Common myeloid progenitor, CD34-positive (primary cell): ENCODE results near the gene PRRT1.

Source experiments
- CTCF ChIA-PET: fragments of 350-600 bp; sonication (Branson Sonifier 250); formaldehyde crosslinking; loops from one replicate; lab custom pipeline; 2021; ENCODE audit warnings: antibody characterized with exemption; lab: Charles Lee
- POLR2A ChIA-PET: fragments of 350-600 bp; sonication (Branson Sonifier 250); formaldehyde crosslinking; loops from one replicate; lab custom pipeline; 2021; ENCODE audit warnings: antibody characterized with exemption; lab: Charles Lee
- DNase-seq, 3 donors: peaks; one replicate each; pipeline versions ENCODE4 v3.0.0 to v3.0.0-alpha.2; 2013
- H3K27ac ChIP-seq, 2 experiments: 1 replicate in 1 of 2; 2 replicates in 1 of 2; pipeline ENCODE4 v1.7.0; 2013; ENCODE audit warnings: inconsistent platforms in 2 of 2, low read length in 2 of 2, mild to moderate bottlenecking in 2 of 2, low read depth in 1 of 2, moderate library complexity in 1 of 2; ENCODE audit not compliant: severe bottlenecking in 2 of 2, insufficient read depth in 1 of 2, poor library complexity in 1 of 2
- H3K27me3 ChIP-seq, 5 experiments: replicated peaks in 2 of 5; 1 replicate in 3 of 5; 2 replicates in 2 of 5; pipeline versions ENCODE4 v1.6.1 to v1.7.0; 2013; ENCODE audit warnings: low read length in 4 of 5, mild to moderate bottlenecking in 2 of 5, moderate library complexity in 2 of 5, inconsistent platforms in 1 of 5; ENCODE audit not compliant: insufficient read depth in 5 of 5, control insufficient read depth in 4 of 5
- H3K36me3 ChIP-seq, 4 experiments: 1 replicate in 2 of 4; 2 replicates in 2 of 4; pipeline versions ENCODE4 v1.6.1 to v1.7.0; 2013; ENCODE audit warnings: low read length in 3 of 4, control low read depth in 1 of 4, mild to moderate bottlenecking in 1 of 4; ENCODE audit not compliant: control insufficient read depth in 4 of 4, insufficient read depth in 4 of 4
- H3K4me1 ChIP-seq, 4 experiments: 1 replicate in 3 of 4; 2 replicates in 1 of 4; pipeline versions ENCODE4 v1.6.1 to v1.7.1; 2013; ENCODE audit warnings: low read length in 3 of 4, mild to moderate bottlenecking in 3 of 4, control low read depth in 1 of 4, inconsistent platforms in 1 of 4, moderate library complexity in 1 of 4; ENCODE audit not compliant: control insufficient read depth in 4 of 4, insufficient read depth in 4 of 4; ENCODE audit errors: control extremely low read depth in 1 of 4
- H3K4me3 ChIP-seq, 7 experiments: 1 replicate in 4 of 7; 2 replicates in 3 of 7; pipeline versions ENCODE4 v1.5.1 to v1.7.0; 2013; ENCODE audit warnings: mild to moderate bottlenecking in 7 of 7, low read length in 6 of 7, moderate library complexity in 6 of 7, inconsistent platforms in 2 of 7, low read depth in 2 of 7, control low read depth in 1 of 7; ENCODE audit not compliant: insufficient read depth in 4 of 7, control insufficient read depth in 1 of 7; ENCODE audit errors: extremely low read depth in 1 of 7
- H3K9me3 ChIP-seq, 5 experiments: 1 replicate in 4 of 5; 2 replicates in 1 of 5; pipeline versions ENCODE4 v1.6.1 to v1.7.1; 2013; ENCODE audit warnings: low read length in 4 of 5, mild to moderate bottlenecking in 2 of 5, inconsistent platforms in 1 of 5, low read depth in 1 of 5, moderate library complexity in 1 of 5; ENCODE audit not compliant: control insufficient read depth in 4 of 5, insufficient read depth in 2 of 5; ENCODE audit errors: control extremely low read depth in 1 of 5
- WGBS: methylation state at CpG from one replicate; pipeline ENCODE4 v1.1.5; 2013; ENCODE audit not compliant: insufficient coverage; 5-methylcytosine and 5-hydroxymethylcytosine counted together

Gene PRRT1

DNA sequence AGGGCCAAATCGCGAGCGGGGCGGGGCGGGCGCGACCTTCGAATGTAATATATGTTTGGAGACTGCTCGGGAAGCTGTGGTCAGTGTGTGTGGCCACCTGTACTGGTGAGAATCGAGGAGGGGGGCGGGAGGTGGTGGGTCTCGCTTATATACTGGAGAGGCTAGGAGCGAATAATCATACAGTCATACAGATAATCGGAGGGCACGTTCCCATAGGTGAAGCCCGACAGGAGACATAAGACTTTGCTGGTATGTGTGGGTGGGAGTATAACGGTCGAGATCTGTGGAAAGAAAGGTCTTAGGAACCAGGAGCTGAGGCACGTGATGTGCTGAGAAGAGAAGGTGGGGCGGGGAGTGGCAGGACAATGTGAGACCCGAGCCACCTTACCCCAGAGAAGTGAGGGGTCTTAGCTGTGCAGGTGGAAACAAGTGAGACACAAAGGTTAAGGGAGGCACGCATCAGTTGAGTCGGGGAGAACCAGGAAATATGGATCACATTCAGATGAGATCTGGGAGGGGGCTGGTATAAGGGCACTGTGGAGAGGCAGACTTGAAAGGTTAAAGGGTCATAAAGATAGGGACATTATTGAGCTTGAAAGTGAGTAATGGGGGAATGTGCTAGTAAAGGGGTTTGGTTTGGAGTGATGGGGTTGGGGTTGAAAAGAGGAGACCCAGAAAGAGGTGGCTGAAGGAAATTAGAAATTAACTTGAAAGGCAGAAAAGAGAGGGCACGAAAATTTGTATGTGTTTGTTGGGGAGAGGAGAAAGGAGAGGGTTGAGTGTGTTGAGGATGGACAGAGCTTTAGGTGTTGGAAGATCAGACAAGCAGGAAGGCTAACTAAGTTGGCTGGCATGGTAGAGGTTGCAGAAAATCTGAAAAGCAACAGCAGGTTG, 27.1 kb upstream of the PRRT1 start:
- Histone ChIP-seq H3K36me3 (peaks cover 5 to 38% (median 28%) of the 10 kb centered on the region in 4 experiments), H3K4me3 (peak overlapping the region; percentile 70 to 94 (median 90)), H3K27me3 (no peaks in the 10 kb centered on the region), H3K9me3 (no peaks in the 10 kb centered on the region), H3K4me1 (peaks cover 21 to 56% (median 44%) of the 10 kb centered on the region in 4 experiments), H3K27ac (peak overlapping the region; percentile 88 to 95)
- DNase-seq, result no peak
- 5% methylated on average over 13 of the region's 24 CpGs for WGBS
- POLR2A ChIA-PET, result interaction anchor here (0.9 to 1.5 kb wide), 4 partner anchors 10 to 221 kb away, joined by 3 to 6 read pairs (median 6); partner anchors contain the start of genes GPSM3 and PBX2
- CTCF ChIA-PET, result interaction anchor here (0.8 to 2.1 kb wide), 8 partner anchors 8 to 66 kb away, joined by 3 to 13 read pairs (median 4); partner anchors contain the start of gene GPSM3

DNA sequence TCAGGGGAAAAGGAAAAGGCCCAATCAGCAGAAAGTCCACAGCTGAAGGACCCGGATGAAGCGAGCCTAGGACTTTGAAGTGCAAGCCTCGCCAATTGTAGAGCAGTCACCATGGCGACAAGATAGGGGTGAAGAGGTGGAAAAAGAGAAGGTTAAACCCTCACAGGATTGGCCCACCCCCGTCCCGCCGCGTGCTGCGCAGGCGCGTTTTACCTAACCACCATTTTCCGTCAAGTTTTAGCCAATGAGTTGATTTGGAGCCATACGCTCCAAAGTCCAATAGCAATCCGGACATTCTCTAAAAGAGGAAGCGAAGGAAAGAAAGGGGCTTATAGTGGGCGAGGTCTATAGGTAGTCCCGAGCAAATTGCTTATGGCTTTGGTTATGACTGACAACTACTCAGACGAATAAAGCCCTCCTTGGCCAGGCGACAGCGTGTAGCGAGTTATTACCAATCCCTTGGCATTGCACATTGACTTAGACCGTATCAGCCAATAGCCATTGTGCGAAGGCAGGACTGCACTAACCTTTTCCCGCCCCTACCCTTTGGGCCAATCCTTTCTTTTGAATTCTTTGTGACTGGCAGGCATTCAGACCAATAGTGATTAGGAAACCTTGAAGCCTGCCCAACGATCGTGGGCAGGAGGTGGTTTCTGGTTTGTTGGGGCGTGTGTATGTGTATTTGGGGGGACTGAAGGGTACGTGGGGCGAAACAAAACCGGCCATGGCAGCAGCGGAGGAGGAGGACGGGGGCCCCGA, 26.2 kb upstream of the PRRT1 start, which contains the start of gene RNF5:
Gene RNF5, plus strand, starts transcription at position 618 of the 759 bp plus-strand sequence. Its CDS starts 107 bp downstream, at position 725.
- peaks cover 21 to 63% (median 48%) of the 10 kb centered on the region in 4 experiments for H3K4me1 ChIP-seq
- POLR2A ChIA-PET, result interaction anchor here (0.6 to 2.1 kb wide), 5 partner anchors 15 to 220 kb away, joined by 3 to 6 read pairs (median 5); partner anchors contain the start of genes ATF6B and GPSM3
- DNase-seq, result peak; percentile 100
- peaks cover 3 to 30% (median 21%) of the 10 kb centered on the region in 4 experiments for H3K36me3 ChIP-seq
- WGBS, result 0% methylated on average over 21 of the region's 33 CpGs
- CTCF ChIA-PET, result interaction anchor here (0.8 to 1.7 kb wide), 6 partner anchors 9 to 49 kb away, joined by 3 to 13 read pairs (median 3); partner anchors contain the start of genes EGFL8 and GPSM3
- H3K27ac ChIP-seq, result peak within 1 kb of the TSS; percentile 93 to 95
- H3K27me3 ChIP-seq, result no peaks in the 10 kb centered on the region
- H3K4me3 ChIP-seq, result peak within 1 kb of the TSS; percentile 70 to 94 (median 90)
- no peaks in the 10 kb centered on the region for H3K9me3 ChIP-seq

DNA sequence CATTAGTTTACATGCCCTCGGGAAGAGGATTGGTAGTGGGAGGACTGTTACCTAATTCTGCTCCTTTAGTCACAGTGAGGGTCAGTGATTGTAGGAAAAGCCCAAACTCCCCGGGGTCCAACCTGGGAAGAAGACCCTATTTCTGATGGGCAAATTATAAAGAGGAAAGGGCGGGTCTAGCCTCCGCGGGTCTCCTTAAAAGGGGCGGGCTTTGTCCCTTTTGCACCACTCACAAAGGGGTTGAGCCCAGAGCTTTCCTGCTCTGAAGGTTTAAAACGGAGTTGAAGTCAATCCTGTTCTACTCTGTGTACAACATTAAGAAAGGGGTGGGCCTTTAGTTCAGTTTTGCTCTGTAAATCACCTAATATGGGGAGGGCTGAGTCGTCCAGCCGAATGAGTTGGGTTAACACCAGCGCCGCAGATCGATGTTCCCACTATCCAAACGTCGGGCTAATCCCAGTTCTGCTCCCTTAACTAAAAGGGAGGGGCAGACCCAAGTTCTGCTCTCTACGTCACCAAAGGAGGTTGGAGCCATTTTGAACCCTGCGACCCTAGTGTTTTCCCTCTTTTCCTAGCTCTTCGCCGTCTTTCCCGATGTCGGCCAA, 25.5 kb upstream of the PRRT1 start:
- POLR2A ChIA-PET, result interaction anchor here (0.6 to 2.1 kb wide), 4 partner anchors 15 to 49 kb away, joined by 3 to 6 read pairs (median 4); partner anchors contain the start of genes ATF6B and GPSM3
- peaks cover 3 to 24% (median 15%) of the 10 kb centered on the region in 4 experiments for H3K36me3 ChIP-seq
- peak; percentile 62 to 75 (median 71) for DNase-seq
- H3K4me1 ChIP-seq, result peaks cover 21 to 61% (median 48%) of the 10 kb centered on the region in 4 experiments
- 0% methylated on average over 20 of the region's 20 CpGs for WGBS
- CTCF ChIA-PET, result interaction anchor here (0.8 to 1.4 kb wide), 5 partner anchors 12 to 48 kb away, joined by 3 to 4 read pairs (median 3); partner anchors contain the start of genes EGFL8 and GPSM3
- peak overlapping the region; percentile 44 to 94 (median 83) for H3K4me3 ChIP-seq
- H3K9me3 ChIP-seq, result no peaks in the 10 kb centered on the region
- peak overlapping the region; percentile 93 to 95 for H3K27ac ChIP-seq
- H3K27me3 ChIP-seq, result no peaks in the 10 kb centered on the region

GRCh38 chr6:32176476-32177182, 24.9 kb upstream of the PRRT1 start:
- POLR2A ChIA-PET, result interaction anchor here (2.1 kb wide), 1 partner anchor 19 kb away, joined by 6 read pairs; no protein-coding TSS in a partner anchor
- H3K27ac ChIP-seq, result peak overlapping the region; percentile 93 to 95
- 73% methylated on average over 4 of the region's 5 CpGs for WGBS
- H3K4me3 ChIP-seq, result peak overlapping the region in 6 of 7 experiments; percentile 73 to 94 (median 84)
- H3K4me1 ChIP-seq, result peaks cover 21 to 58% (median 48%) of the 10 kb centered on the region in 4 experiments
- H3K36me3 ChIP-seq, result peaks cover 3 to 18% (median 13%) of the 10 kb centered on the region in 4 experiments
- CTCF ChIA-PET, result interaction anchor here (0.8 to 1.4 kb wide), 5 partner anchors 12 to 47 kb away, joined by 3 to 4 read pairs (median 3); partner anchors contain the start of genes EGFL8 and GPSM3
- no peak for DNase-seq
- no peaks in the 10 kb centered on the region for H3K9me3 ChIP-seq
- H3K27me3 ChIP-seq, result no peaks in the 10 kb centered on the region

DNA sequence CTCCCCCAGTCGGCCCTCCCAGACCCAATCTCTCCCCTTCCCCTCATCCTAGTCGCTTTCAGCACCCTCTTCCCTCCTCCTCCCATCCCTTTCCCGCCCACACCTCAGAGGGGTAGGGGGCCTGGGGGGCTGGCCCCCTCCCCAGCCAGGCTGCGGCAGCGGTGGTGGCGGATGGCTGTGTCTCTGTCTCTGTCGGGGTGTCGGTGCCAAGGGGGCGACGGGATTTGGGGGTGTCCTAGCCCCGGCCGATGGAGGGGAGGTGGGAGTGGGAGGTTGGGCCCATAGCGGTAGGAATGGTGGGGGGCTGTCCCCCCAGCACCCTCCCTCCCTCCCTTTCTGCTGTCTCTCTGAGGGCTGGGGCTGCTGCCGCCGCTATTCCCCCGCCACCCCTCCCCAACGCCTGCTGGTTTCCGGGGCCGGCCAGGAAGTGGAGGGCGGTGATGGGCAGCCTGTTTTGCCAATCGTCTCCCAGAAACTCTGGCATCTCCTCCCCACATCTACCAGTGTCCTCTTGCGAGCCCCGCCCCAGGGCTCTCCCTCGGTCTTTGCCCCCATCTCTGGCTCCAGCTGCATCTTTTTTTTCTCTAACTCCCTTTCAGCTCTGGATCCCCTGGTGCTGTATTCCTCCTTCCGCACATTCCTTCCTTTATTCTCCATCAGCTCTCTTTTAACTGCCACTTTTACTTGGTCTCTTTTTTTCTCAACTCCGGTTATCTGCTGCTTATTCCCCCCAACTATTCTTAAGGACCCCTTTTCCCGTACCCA, 24.2 kb upstream of the PRRT1 start, which contains the start of gene AGPAT1:
Gene AGPAT1, minus strand, starts transcription at position 374 of the 765 bp plus-strand sequence. CDS start 4,588 bp downstream, outside the sequence.
- DNase-seq, result peak; percentile 96 to 98 (median 96)

More for the DNA sequence above, 24.2 kb upstream of the PRRT1 start, which contains the start of gene AGPAT1:
- WGBS, result 7% methylated on average over 8 of the region's 27 CpGs
- Histone ChIP-seq H3K4me3 (peak within 1 kb of the TSS; percentile 46 to 94 (median 83)), H3K36me3 (peaks cover 2 to 17% (median 11%) of the 10 kb centered on the region in 4 experiments), H3K27ac (peak within 1 kb of the TSS; percentile 93 to 95), H3K27me3 (no peaks in the 10 kb centered on the region), H3K9me3 (no peaks in the 10 kb centered on the region), H3K4me1 (peaks cover 21 to 58% (median 48%) of the 10 kb centered on the region in 4 experiments)
- CTCF ChIA-PET, result interaction anchor here (1.0 to 1.3 kb wide), 2 partner anchors 28 to 40 kb away, joined by 3 read pairs; no protein-coding TSS in a partner anchor
- POLR2A ChIA-PET, result interaction anchor here (2.1 kb wide), 1 partner anchor 20 kb away, joined by 6 read pairs; no protein-coding TSS in a partner anchor
